ENCODE data around the gene POU2AF3.

DNA sequence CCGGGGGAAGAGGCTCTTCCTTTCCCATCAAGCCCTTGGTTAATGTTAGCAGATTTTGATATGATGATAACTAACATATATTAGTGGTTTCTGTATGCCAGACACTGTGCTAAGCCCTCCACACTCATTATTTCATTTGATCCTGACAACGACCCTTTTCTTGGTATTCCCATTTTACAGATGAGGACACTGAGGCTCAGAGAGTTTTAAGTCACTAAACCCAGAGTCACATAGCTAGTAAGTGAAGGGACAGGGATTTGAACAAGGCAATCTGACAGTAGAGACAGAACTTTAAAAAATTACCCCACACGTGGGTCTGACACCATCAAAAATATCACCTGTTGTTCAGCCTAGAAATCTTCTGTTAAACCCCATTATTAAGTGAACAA lies 58.3 kb downstream of the POU2AF3 start:
- TF ChIP-seq POLR2A (IDR thresholded peaks at IDR 0.05; ENCODE audit: extremely low read depth, insufficient read length) = no peak
- TF ChIP-seq CTCF (IDR thresholded peaks at IDR 0.05; ENCODE audit: low read depth, low read length) = no peak
- no peak for TF ChIP-seq MYC (IDR thresholded peaks at IDR 0.05; ENCODE audit: low read depth, low read length)

Measured in NB4 (cell line).